Suppressor macrophage (primary cell): ENCODE measurements around the gene MEAF6.
A peak's percentile ranks its signal among the peaks of the same experiment; 100 is the strongest.
"Not testable (repeated sequence)": the region's sequence is repeated elsewhere in the genome, so short reads cannot be mapped to it uniquely, and the experiment has no call there.

ENCODE experiments used
- DNase-seq, 4 experiments: peaks; one replicate each; pipeline ENCODE4 v3.0.0-alpha.2; 2020 to 2022
- total RNA-seq, 17 experiments: gene quantifications; one replicate each; lab custom pipeline; 2026; ENCODE audit warnings: mixed read lengths in 6 of 17, inconsistent platforms in 3 of 17; lab: John Stamatoyannopoulos, UW

The MEAF6 gene
- 16.4 to 52.9 (median 33.2) reads per million in 17 experiments for total RNA-seq

- peak; percentile 94 to 97 (median 96) for DNase-seq
These were observed at the start of gene MEAF6 for GRCh38 chr1:37514350-37515184. Gene MEAF6 (minus strand): TSS chr1:37514766. CDS start chr1:37514746, 20 bp downstream.

GRCh38 chr1:37562984-37563383 lies 48.4 kb upstream of the MEAF6 start:
- no peak for DNase-seq

DNA sequence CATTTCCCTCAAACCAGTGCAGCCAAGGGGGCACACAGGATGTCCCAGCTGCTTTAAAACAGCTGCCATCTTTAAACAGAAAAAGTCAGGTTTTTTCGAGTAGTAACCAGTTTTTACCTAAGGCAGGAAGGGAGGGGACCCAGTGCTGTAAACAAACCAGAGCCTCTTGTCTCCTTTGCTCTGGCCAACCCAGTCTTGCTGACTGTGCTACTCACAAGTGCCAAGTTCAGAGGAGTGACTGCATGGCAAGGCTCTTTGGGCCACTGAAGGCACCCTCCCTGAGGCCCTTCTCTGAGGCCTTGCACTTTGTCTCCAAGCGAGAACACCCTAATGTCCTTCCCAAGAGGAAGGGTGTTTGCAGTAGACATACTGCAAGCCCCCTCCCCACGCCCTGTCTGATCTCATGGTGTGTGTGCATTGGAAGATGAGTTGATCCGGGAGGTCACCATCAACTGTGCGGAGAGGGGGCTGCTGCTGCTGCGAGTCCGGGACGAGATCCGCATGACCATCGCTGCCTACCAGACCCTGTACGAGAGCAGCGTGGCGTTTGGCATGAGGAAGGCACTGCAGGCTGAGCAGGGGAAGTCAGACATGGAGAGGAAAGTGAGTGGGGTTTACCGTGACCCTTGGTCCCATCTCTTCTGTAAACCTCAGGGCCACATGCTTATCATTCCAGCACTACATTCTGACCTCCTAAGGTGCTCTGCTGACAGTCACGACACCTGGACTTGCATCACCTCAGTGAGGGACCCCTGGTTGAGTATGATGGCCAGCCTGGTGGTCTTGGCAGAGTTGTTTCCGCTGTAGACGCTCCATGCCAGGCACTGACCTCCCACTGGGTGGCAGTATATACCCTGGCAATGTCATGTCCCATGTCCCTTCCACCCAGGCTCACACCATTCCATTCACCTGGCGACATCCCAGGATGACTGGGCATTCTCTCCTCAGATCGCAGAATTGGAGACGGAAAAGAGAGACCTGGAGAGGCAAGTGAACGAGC lies 46.9 kb upstream of the MEAF6 start:
- peak; percentile 16 to 32 (median 24) for DNase-seq

DNA sequence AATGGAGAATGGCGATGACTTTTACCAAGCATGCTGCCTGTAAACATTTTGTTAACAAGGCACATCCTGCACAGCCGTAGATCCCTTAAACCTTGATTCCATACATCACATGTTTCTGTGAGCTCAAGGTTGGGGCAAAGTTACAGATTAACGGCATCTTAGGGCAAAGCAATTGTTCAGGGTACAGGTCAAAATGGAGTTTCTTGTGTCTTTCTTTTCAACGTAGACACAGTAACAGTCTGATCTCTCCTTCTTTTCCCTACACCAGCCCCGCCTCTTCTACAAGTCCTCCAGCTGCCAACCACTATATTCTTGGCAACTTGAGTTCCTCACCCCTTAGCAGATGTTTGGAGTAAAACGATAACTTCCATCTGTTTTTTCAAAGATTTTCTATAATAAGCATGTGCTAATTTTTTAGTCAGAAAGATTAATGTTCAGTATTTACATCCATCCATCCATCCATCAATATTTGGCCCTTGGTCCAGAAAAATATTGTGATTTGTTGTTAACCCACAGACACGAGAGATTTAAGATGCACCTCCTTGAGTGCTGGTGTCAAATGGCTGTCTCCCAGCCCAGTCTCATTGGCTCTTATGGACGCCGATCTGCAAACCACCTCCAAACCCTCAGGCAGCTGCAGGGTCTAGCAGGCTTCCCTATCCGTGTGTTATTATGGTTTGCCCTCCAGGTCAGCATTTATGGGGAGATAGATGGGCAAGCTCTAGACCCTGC lies 46.0 kb upstream of the MEAF6 start:
- DNase-seq: no peak

DNA sequence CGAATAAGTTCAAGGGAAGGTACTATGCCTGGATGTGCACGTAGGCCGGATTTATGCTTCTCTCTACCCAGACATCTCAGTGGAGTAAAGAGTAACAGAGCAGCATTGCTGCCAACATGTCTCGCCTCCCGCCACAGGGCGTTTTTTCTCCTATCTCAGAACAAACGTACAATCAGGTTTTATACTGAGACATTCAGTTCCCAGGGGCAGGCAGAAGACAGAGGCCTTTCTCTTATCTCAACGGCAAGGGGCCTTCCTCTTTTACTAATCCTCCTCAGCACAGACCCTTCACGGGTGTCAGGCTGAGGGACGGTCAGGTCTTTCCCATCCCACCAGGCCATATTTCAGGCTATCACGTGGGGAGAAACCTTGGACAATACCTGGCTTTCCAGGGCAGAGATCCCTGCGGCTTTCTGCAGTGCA lies 45.4 kb upstream of the MEAF6 start:
- not testable (repeated sequence) for DNase-seq

DNA sequence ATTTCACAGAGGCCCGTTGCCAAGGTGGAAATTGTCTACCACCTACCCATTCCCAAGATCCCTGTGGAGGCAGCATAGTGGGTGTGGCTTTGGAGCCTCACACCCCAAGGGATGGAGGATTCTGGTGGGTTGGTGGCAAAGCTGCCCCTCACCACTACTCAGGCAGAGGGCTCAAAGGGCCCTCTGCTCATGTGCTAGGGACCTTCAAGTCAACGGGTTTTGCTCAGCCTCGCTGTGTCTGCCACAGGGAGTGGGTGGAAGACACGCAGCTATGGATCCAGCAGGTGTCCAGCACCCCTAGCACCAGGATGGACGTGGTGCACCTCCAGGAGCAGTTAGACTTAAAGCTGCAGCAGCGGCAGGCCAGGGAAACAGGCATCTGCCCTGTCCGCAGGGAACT lies 44.5 kb upstream of the MEAF6 start:
- DNase-seq: no peak

DNA sequence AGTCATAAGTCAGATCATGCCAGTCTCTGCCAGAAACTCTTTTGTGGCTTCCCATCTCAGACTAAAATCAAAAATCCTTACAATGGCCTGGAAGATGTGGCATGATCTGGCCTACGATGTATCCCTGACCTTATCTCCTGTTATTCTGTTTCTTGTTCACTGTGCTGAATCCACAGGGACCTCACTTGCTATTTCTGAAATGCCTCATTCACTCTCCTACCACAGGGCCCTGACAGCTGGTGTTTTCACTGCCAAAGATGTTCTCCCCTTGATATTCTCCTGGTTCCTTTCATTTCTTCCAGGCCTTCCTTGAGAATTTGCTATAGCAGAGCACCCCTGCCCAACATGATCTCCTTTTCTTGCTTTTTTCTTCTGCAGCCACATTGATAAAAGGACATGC lies 43.8 kb upstream of the MEAF6 start:
- no peak for DNase-seq

GRCh38 chr1:37557402-37557801 lies 42.8 kb upstream of the MEAF6 start:
- no peak for DNase-seq

GRCh38 chr1:37556712-37557196 lies 42.2 kb upstream of the MEAF6 start, which contains the start of gene DNALI1:
Gene DNALI1 (plus strand): TSS chr1:37556940. CDS start chr1:37556995, 55 bp downstream.
- peak; percentile 33 to 72 (median 54) for DNase-seq

DNA sequence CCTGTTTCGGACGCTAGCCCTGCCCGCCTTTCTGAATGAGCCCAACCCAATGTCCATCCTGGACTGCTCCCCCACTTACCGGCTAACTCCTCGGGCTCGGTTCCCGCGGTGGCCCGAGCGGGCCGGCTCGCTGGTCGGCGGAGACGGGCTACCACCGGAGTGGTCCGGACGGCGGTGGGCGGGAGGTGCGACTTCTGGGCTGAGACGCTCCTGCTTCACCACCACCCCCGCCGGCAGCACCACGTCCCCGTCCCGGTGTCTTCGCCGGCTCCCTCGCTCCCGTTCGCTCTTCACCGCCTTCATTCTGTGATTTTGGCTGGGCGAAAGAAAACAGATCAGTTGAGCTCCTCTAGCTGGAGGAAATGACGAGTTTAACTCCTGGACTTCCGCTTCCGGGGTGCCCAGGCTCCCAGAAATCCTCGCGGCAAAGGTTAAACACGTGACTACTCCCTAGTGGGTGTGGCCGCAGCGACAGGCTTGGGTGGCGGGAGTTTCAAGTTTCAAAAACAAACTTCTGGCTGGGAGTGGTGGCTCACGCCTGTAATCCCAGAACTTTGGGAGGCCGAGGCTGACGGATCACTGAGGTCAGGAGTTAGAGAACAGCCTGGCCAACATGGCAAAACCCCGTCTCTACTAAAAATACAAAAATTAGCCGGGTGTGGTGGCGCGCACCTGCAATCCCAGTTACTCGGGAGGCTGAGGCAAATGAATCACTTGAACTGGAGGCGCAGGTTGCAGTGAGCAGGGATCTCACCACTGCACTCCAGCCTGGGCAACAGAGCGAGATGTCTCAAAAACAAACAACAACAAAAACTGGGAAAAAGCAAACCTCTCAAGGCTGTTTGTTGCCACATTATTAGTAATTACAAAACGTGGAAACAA lies 39.6 kb upstream of the MEAF6 start, which contains the start of gene SNIP1:
SNIP1 (minus strand) TSS at position 367 of the 882 bp plus-strand sequence; CDS start at position 303, 64 bp downstream.
- DNase-seq: peak; percentile 94 to 97 (median 96)

GRCh38 chr1:37553598-37553926 lies 39.0 kb upstream of the MEAF6 start:
- DNase-seq: peak in 1 of 4 experiments; percentile 3

- DNase-seq: no peak
These were observed 34.8 kb upstream of the MEAF6 start for GRCh38 chr1:37549341-37549740.

- DNase-seq: no peak
These were observed 30.5 kb upstream of the MEAF6 start for GRCh38 chr1:37545019-37545418.

DNA sequence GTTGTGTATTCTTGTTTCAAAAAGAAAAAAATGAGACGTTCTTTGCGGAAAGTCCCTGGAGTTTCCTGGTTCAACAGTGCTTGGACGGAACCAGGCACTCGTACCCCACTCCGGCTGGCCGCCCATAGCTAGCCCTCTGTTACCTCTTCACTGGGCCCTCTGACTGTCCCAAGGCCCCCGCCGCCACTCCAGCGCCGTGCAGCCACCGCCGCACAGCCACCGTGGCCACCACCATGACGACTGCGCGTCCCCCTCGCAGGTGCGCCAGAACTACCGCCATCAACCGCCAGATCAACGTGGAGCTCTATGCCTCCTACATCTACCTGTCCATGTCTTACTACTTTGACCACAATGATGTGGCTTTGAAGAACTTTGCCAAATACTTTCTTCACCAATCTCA lies 30.0 kb upstream of the MEAF6 start:
- DNase-seq: no peak

GRCh38 chr1:37540036-37540785 lies 25.6 kb upstream of the MEAF6 start:
- no peak for DNase-seq

DNA sequence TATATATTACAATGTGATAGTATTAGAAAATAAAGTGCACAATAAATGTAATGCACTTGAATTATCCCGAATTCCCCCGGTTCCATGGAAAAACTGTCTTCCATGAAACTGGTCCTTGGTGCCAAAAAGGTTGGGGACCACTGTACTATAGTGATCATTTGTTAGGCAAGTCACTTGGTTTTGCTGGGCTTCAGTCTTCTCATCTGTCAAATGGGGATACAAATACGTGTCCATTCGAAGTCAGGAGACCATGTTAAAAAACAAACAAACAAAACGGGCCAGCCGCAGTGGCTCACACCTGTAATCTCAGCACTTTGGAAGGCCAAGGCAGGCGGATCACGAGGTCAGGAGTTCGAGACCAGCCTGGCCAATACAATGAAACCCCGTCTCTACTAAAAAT lies 24.6 kb upstream of the MEAF6 start:
- not testable (repeated sequence) for DNase-seq

DNA sequence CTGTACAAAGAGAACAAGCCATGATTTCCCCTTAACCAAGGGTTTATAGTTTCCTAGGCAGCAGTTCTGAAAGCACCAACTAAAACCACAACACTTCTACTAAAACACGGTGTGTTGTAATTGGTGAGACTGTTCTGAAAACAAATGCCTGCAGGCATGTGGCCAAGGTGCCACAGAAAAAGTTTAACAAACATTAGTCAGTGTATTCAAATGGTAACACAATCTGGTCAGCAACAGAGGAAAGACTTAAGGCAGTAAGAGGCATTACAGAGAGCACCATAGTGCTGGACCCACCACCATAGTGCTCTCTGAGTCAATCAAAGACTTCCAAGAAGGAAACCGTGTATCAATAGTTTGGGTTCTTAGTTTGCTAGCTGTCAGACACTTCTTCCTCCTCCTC lies 22.8 kb upstream of the MEAF6 start:
- DNase-seq: no peak

GRCh38 chr1:37533317-37534093 lies 18.9 kb upstream of the MEAF6 start:
- no peak for DNase-seq

- DNase-seq: not testable (repeated sequence)
These were observed 18.0 kb upstream of the MEAF6 start for GRCh38 chr1:37532418-37533156.
